ENCODE measurements around the gene CD27.

The CD27 gene

DNA sequence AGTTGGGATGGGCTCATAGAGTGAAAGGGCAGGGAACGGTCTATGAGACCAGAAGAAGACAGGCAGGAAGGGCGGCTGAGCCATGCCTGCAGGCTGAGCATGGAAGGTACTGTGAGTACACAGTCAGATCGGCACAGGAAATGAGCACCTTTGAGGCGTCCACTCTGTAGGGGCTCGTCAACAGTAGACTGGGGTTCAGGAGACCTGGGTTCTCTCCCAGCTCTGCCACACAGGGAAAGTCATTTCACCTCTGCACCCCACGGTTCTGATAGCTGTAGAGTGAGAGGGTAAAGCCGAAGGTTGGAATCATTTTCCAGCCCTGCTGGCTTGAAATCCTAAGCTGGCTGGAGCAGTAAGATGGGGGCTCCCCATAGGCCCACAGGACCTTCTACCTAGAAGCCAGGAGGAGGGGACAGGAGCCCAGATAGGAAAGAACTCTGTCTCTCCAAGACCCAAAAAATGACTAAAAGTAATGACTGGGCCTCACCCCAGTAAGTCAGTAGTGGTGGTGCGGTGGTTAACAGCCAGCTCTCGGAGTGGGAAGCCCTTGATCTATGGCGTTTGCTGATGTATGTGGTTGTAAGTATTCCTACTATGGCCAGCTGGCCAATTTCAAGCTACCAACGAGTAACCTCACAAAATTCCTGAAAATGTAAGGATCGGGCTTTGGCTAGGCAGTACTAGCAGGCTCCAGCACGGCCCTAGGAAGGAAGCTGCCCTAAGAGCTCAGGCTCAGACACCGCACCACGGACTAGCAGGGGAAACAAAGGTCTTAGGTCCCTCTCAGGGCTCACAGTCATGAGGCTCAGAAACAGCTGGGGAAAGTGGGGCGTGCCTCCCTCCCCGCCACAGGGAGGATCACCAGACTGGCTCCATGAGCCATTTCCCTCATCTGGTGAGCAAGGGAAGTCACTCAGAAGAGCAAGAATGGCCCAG is 10.3 kb upstream of the CD27 start:
- no peak for DNase-seq (ENCODE audit: low read depth in 2 of 2)

DNA sequence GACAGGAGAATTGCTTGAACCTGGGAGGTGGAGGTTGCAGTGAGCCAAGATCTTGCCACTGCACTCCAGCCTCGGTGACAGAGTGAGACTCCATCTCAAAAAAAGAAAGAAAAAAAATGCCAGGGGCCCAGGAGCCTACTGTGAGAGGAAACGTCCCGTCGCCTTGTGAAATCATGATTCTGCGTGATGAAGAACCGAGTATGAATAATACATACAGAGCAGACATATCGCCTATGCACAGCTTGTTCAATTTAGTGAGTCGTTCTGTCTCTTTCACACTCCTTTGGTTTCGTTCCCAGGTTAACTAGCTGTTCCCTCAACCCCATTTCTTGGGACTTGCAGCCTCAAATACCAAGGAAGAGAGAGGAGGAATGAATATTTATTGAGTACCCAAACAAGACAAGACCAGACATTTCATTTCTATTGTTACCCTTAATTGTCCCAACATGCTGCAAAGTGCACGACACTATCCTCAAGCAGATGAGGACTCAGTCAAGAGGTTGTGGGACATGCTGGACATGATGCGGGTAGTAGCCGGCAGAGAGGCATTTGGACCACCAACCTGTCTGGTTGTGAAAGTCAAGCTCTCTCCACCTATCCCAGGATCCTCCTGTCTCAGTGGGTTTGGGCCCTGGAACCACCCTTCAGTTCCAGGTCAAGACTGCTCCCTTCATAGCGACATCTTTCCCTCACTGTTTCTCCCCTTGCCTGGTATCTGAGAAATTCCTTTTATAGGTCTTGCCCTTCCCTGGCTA is 8.6 kb upstream of the CD27 start:
- DNase-seq (ENCODE audit: low read depth in 2 of 2) = no peak

- DNase-seq (ENCODE audit: low read depth in 2 of 2) = no peak
Measured at GRCh38 chr12:6437586-6437985, 7.2 kb upstream of the CD27 start.

DNA sequence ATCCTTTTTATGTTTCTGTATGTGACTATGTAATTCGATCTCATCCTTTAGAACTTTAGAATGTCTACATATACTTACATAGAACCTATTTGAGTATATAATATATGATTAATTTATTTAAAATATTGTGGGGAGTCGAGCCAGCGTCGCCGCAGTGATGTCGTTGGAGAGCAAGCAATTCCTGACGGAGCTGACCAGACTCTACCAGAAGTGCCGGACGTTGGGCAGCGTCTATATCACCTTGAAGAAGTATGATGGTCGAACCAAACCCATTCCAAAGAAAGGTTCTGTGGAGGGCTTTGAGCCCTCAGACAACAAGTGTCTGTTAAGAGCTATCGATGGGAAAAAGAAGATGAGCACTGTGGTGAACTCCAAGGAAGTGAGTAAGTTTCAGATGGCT is 6.4 kb upstream of the CD27 start:
- no peak for DNase-seq (ENCODE audit: low read depth in 2 of 2)

- no peak for DNase-seq (ENCODE audit: low read depth in 2 of 2)
Measured at GRCh38 chr12:6440391-6440790, 4.4 kb upstream of the CD27 start.

DNA sequence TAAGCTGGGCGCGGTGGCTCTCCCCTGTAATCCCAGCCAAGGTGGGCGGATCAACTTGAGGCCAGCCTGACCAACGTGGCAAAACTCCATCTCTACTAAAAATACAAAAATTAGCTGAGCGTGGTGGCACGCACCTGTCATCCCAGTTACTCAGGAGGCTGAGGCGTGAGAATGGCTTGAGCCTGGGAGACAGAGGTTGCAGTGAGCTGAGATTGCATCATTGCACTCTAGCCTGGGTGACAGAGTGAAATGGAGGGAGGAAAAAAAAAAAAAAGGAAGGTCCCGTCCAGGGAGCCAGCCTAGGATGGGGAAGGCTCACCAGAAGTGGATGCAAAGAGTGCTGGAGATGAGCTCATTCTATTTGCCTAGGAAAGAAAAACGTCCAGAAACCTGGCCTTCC is 1.9 kb upstream of the CD27 start:
- no peak for DNase-seq (ENCODE audit: low read depth in 2 of 2)

GRCh38 chr12:6443361-6443983 is 1.3 kb upstream of the CD27 start:
- no peak for DNase-seq (ENCODE audit: low read depth in 2 of 2)

- DNase-seq (ENCODE audit: low read depth in 2 of 2) = no peak
Measured at GRCh38 chr12:6444031-6444430, 724 bp upstream of the CD27 start.

DNA sequence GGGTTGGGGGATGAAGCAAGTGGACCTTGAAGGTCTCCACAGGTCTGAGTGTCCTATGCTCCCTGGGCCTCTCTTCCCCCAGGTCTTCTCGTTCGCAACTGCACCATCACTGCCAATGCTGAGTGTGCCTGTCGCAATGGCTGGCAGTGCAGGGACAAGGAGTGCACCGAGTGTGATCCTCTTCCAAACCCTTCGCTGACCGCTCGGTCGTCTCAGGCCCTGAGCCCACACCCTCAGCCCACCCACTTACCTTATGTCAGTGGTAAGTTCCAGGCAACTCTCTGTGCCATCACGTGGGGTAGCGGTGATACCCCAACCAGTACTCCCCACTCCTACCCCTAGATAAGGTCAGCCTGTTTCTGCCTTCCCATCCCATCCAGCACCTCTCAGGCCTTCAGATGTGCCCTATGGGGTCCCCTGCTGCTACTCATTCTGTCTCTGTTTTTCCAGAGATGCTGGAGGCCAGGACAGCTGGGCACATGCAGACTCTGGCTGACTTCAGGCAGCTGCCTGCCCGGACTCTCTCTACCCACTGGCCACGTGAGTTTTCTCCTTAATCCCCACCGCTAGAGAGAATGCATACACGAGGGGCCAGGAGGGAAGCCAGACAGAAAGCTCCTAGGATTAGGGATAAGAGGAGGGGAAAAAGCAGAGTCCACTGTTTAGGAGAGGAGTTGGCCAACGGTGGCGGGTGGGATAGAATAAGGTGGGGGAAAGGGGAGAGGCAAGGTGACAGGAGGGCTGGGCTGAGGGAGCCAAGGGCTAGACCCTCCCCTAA is 5.5 kb downstream of the CD27 start:
- no peak for DNase-seq (ENCODE audit: low read depth in 2 of 2)

GRCh38 chr12:6450869-6451347 is 6.2 kb downstream of the CD27 start:
- DNase-seq (ENCODE audit: low read depth in 2 of 2) = no peak

DNA sequence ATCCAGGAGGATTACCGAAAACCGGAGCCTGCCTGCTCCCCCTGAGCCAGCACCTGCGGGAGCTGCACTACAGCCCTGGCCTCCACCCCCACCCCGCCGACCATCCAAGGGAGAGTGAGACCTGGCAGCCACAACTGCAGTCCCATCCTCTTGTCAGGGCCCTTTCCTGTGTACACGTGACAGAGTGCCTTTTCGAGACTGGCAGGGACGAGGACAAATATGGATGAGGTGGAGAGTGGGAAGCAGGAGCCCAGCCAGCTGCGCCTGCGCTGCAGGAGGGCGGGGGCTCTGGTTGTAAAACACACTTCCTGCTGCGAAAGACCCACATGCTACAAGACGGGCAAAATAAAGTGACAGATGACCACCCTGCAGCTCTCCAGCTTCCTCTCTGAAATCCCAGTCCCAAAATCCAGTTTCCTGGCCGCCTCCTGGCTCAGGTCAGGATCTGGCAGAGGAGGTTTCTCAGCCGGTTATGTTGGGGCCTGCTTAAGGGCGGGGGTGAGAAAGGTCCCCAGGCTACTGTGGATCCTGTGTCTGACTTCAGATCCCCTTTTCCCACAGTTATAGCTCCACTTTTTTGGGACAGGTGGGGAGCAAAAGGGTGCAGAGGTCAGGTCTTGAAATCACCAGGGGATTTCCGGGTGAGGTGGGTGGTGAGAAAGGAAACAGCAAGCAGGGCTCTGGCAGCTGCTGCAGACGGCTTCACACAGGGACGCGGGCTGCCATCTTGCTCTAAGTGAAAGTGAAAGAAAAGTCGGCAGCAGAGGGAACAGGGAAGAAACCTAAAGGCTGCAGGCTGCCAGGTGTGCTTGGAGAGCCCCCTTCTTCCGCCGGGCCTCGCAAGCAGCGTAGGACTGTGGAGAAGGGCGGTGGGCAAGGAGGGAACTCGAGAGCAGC is 6.8 kb downstream of the CD27 start, which contains the start of gene TAPBPL:
Gene TAPBPL (plus strand): TSS at position 695 of the 897 bp plus-strand sequence. CDS start 207 bp downstream, outside the sequence.
- peak; percentile 69 to 73 for DNase-seq (ENCODE audit: low read depth in 2 of 2)

DNA sequence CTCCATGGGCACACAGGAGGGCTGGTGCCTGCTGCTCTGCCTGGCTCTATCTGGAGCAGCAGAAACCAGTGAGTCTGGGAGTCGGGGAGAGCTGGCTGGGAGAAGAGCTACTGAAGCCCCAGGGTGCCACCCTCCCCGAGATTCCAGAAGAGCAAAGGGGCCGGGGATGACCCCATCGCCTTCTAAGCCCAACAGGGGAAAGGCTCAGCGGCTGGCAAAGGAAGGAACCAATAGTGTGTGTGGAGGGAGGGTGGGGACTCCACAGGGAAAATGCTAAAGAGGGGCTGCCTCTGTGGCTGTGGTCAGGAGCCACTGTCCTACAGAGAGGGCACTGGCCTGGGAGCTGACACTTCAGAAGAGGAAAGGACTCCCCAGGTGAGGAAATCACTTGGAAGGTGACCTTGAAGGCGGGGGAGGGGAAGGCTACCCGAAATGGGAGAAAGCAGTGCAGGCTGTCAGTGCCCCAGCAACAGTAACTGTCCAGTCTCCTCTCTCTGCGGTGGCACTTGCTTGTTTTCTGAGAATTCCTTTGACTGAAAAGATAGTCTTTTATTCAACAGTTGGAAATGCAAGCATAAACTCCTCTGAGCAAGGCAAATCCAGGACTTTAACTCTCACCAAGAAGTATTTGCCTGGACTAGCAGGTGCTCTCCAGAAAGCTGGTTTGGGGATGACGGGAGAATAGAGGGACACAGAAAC is 7.6 kb downstream of the CD27 start:
- no peak for DNase-seq (ENCODE audit: low read depth in 2 of 2)

DNA sequence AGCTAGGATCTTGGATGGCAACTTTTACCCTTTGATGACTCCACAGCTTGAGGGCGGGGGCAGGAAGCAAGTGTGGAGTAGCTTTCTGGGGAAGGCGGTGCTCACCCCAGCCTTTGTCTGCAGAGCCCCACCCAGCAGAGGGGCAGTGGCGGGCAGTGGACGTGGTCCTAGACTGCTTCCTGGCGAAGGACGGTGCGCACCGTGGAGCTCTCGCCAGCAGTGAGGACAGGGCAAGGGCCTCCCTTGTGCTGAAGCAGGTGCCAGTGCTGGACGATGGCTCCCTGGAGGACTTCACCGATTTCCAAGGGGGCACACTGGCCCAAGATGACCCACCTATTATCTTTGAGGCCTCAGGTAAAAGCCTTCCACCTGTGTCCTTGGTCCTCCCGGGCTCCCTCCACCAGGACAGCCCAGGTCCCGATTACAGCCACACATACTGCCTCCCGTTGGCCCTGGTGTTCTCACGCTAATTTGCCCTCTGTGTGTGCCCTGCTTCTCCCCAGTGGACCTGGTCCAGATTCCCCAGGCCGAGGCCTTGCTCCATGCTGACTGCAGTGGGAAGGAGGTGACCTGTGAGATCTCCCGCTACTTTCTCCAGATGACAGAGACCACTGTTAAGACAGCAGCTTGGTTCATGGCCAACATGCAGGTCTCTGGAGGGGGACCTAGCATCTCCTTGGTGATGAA is 8.3 kb downstream of the CD27 start:
- DNase-seq (ENCODE audit: low read depth in 2 of 2) = no peak

- no peak for DNase-seq (ENCODE audit: low read depth in 2 of 2)
Measured at GRCh38 chr12:6457220-6457945, 12.6 kb downstream of the CD27 start.

- DNase-seq (ENCODE audit: low read depth in 2 of 2) = no peak
Measured at GRCh38 chr12:6458281-6459003, 13.7 kb downstream of the CD27 start.

- DNase-seq (ENCODE audit: low read depth in 2 of 2) = no peak
Measured at GRCh38 chr12:6459004-6459337, 14.2 kb downstream of the CD27 start.

DNA sequence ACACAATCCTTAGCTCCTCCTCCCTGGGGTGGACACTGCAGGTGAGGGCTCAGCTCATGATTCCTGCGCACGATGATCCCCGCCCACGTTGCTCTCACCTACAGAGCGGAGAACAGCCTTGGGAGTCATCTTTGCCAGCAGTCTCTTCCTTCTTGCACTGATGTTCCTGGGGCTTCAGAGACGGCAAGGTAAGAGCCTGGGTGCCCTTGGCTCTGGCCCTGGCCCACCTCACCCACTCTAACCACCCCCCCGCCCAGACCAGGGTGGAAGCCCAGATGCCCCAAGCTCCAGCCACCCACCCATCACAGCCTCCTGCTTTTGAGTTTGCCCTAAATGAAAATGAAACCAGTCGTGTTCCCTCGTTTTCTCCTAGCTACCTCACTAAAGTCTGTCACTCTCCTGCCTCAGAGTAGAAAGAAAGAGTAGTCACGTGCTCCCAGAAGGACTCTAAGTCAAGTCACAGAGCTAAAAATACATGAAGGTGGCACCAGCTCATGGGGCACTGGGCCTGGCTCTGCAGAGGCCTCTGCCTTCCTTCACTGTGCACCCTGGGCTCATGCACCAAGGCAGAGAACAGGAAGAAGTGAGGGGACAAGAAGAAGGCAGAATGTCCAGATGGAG is 16.1 kb downstream of the CD27 start:
- no peak for DNase-seq (ENCODE audit: low read depth in 2 of 2)

All from stimulated activated CD8-positive, alpha-beta memory T cell treated with anti-CD3 and anti-CD28 coated beads, Interleukin-7, amount 100 ng/mL, for 4 hours (primary cell).